Measurements from ENCODE around the gene HEPH.
"Not testable (repeated sequence)": the region's sequence is repeated elsewhere in the genome, so short reads cannot be mapped to it uniquely, and the experiment has no call there.

Gene HEPH

DNA sequence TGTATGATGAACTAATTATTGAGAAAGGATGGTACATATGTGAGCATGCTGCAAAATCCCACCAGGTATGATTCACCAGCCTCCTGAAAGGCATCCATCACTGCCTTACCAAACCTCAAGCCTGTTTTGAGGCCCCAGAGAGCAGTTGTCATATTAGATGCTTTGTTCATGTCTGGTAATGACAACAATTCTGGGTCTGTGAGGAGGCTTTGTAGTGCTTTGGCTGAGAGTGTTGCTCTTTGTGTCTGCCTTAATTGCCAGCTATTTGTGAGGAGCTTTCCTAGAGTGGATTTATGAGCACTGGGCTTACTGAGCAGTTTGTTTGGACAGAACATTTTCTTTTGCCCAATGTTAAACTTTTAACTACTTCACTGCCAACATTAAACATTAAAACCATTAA, 69.2 kb downstream of the HEPH start:
- DNase-seq, result no peak

DNA sequence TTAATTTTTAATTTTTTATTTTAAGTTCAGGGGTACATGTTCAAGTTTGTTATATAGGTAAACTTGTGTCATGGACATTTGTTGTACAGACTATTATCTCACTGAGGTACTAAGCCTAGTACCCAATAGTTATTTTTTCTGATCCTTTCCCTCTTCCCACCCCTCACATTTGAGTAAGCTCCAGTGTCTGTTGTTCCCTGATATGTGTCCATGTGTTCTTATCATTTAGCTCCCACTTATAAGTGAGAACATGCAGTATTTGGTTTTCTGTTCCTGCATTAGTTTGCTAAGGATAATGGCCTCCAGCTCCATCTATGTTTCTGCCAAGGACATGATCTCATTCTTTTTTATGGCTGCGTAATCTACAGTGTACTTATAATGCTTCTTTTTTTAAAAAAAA, 69.9 kb downstream of the HEPH start:
- DNase-seq, result not testable (repeated sequence)

DNA sequence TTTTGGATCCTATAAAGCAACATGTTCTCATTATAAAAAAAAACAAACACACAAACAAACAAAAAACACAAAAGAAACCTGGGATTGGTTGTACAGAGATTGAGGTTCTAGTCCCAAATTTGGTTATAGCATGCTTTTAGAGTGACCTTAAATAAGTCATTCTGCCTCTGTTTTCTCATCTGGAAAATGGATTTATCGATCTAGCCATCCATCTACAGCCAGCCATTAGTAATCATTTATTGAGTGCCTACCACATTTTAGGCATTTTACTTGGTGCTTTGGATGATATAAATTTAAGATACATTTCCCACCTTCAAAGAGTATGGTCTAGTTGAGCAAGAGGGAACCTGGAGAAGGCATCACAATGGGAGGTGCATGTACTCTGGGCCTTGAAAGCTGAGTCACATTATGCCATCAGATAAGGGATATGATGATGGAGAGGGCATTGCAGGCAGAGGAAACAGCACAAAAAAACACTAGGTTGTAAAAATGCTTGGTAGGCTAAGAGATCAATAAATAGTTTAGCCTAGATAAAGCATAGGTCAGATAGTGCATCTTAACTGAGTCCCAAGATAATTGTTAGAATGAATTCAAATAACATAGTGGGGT, 91.4 kb downstream of the HEPH start:
- DNase-seq, result no peak

DNA sequence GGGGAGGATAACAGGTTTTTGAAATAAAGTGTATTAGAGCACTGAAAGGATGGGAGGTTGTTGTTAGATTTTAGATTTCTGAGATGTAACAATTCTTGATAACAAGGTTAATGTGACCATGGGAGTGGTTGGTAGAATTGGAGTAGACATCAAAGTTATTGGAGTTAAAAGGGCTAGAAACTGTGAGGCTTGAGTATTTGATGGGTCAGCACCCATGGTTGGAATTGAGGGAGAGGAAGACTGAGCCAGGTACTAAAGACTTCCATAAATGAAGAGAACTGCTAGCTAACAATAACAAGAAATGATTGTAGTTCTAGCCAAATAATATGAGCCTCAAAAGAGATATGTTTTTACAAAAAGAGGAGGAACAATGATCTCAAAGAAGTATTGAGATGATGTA, 98.8 kb downstream of the HEPH start:
- DNase-seq, result no peak
